Measurements from ENCODE around the gene RCAN3. TPM values are rescaled to one million over a fixed set of nuclear protein-coding genes. Genes with fewer than 3 reads are reported as not detected.

Gene RCAN3
- total and polyA plus RNA-seq, 2 of the 13 experiments (the other 11 are each of a cell fraction or from before 2014, with no cell fraction given): 12.2 to 13.3 TPM

DNA sequence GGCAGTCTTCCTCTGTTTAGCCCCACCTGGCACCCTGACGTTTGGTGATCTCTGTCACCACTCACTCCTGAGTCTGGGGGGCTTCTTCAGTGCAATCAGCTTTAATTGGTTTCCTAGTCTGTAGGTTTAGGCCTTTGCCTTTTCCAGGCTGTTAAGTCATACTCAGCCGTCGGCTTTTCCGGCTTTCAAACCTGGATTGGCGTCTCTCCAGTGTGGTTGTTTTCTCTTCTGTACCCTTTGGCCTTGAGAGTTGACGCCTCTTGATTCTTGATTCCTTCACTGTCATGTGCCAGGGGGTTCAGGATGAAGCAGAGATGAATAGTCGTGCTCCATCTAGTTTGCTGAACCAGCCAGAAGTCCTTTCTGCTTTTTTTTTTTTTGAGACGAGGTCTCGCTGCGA, 78.1 kb downstream of the RCAN3 start:
- no peak for ATAC-seq
- intact Hi-C loops (cut with micrococcal nuclease; ENCODE audit: unreplicated experiment) (no loop called here), in situ Hi-C loops (cut with HindIII; ENCODE audit: extremely low pct_ligation_motif_present, low pct_unique_long_range_greater_than_20kb) (no loop called here)
- WGBS (ENCODE audit: low lambda C conversion rate): 72% methylated on average over 10 of the region's 10 CpGs
- TF ChIP-seq, protein P1, sequence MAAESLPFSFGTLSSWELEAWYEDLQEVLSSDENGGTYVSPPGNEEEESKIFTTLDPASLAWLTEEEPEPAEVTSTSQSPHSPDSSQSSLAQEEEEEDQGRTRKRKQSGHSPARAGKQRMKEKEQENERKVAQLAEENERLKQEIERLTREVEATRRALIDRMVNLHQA (CRISPR knock-in tag; IDR thresholded peaks at IDR 0.05): no peak
- TF ChIP-seq DMTF1 (CRISPR knock-in tag; IDR thresholded peaks at IDR 0.05) (no peak), ZNF816 (CRISPR knock-in tag; IDR thresholded peaks at IDR 0.05; ENCODE audit: borderline replicate concordance) (no peak), DR1 (CRISPR knock-in tag; IDR thresholded peaks at IDR 0.05) (no peak), ZNF878 (CRISPR knock-in tag; IDR thresholded peaks at IDR 0.05) (no peak), CHD2 (IDR thresholded peaks at IDR 0.05; ENCODE audit: low read depth, low read length) (no peak)
- TF ChIP-seq, protein P2, sequence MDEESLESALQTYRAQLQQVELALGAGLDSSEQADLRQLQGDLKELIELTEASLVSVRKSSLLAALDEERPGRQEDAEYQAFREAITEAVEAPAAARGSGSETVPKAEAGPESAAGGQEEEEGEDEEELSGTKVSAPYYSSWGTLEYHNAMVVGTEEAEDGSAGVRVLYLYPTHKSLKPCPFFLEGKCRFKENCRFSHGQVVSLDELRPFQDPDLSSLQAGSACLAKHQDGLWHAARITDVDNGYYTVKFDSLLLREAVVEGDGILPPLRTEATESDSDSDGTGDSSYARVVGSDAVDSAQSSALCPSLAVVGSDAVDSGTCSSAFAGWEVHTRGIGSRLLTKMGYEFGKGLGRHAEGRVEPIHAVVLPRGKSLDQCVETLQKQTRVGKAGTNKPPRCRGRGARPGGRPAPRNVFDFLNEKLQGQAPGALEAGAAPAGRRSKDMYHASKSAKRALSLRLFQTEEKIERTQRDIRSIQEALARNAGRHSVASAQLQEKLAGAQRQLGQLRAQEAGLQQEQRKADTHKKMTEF (CRISPR knock-in tag; IDR thresholded peaks at IDR 0.05): no peak
- Histone ChIP-seq H3K36me3 (replicated peaks in 1 of 2; ENCODE audit: control insufficient read depth in 1 of 2, insufficient read depth in 2 of 2, low read length in 2 of 2) (no peaks in the 10 kb centered on the region; a peak in 1 of 5 replicates), H3K4me2 (ENCODE audit: low read depth, low read length) (no peak overlapping the region), H3K9me3 (ENCODE audit: low read length) (no peaks in the 10 kb centered on the region), H4K20me1 (ENCODE audit: insufficient read depth, low read length) (no peaks in the 10 kb centered on the region), H2AFZ (ENCODE audit: low read length) (no peak overlapping the region), H3K9ac (ENCODE audit: insufficient read depth, low read depth, low read length) (no peak overlapping the region), H3K4me3 (replicated peaks in 1 of 3; ENCODE audit: insufficient read depth in 1 of 3, low read depth in 2 of 3, low read length in 3 of 3) (no peak overlapping the region), H3K79me2 (ENCODE audit: insufficient read depth, low read length) (no peaks in the 10 kb centered on the region), H3K27ac (ENCODE audit: extremely low read length, insufficient read depth, low read length) (no peak overlapping the region), H3K27me3 (ENCODE audit: control insufficient read depth in 1 of 2, insufficient read depth in 2 of 2, low read length in 2 of 2) (no peaks in the 10 kb centered on the region), H3K4me1 (ENCODE audit: insufficient read depth, low read length) (peaks cover 35% of the 10 kb centered on the region)
- ChIA-PET POLR2A (no interaction called here), CTCF (ENCODE audit: low intra/inter-chr PET ratio, low total read pairs) (no interaction called here)
- no peak for DNase-seq (ENCODE audit: low spot score)
- FAIRE-seq: no peak
- BruUV-seq (replicated peaks): no TSS peak

All from HepG2 (cell line).